Mammary microvascular endothelial cell (primary cell): ENCODE measurements around the gene TEAD2. TPM values are rescaled to one million over a fixed set of nuclear protein-coding genes. Genes with fewer than 3 reads are reported as not detected.

Source experiments
- total RNA-seq: library from RNA; depleted of rRNA; stranded (reverse); fragments of >200 nt; gene quantifications from 2 replicates; pipeline ENCODE4 v1.2.3, GENCODE V29; 2015

Gene TEAD2
- total RNA-seq = 56.6 and 65.2 TPM in 2 replicates

DNA sequence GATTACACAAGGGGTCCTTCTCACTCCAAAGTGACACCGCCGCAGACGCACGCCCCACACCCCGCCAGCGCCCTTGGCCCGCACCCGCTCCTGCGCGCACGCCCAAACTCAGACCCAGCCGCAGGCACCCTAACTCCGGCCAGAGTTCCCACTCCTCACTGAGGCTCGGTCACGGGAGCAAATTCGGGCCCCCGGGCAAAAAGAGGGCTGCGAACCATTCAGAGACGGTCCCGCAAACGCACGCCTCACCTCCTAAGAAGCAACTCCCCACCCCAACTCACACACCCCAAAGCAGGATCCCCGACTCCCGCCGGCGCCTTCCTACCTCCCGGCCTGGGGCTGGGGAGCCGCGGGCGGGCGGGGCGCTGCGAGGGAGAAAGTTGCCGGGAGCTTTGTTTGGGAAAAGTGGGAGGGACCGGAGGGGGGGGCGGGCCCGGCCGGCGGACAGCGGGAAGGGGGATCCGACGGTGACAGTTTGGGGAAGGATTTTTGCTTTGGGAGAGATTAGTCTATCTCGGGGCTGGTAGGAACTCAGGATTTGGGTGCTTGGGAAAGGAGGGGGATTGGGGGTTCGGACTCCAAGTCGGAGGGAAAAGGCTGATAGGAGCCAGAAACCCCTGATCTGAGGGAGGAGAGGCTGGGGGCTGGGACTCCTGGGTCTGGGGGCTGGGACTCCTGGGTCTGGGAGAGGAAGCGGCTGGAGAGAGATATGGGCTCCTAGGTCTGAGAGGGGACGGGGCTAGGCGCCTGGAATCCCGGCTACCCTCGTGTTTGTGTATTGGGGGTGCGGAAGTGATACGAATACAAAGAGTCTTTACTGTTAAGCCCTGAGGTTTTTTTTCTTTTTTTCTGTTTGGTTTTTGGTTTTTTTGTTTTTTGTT lies at the start of gene TEAD2:
TEAD2 (minus strand) TSS at position 369 of the 881 bp plus-strand sequence. CDS start 2,341 bp downstream, outside the sequence.

DNA sequence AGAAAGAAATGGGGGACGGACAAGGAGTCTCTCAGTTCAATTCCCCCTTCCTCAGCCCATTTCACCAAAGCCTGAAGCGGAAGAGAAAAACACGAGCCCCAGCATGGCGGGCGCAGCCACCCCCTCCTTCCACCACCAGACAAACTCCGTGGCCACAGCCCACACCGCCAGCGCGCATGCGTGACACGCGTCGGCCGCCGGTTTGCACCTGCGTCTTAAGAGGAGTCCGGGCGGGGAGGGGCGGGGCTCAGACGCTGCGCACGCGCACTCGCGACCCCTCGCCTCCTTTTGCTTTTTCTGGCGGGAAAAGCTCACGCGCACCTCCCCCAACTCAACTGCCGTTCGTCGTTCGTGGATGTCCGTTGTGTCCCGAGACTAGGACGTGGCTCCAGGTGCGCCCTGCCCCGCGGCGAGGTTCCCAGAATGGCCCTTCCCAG lies 25.7 kb upstream of the TEAD2 start, which contains the start of gene KASH5:
KASH5 (plus strand) TSS at position 314 of the 437 bp plus-strand sequence. CDS start 2,635 bp downstream, outside the sequence.

GRCh38 chr19:49363268-49364082 lies 1.3 kb upstream of the TEAD2 start, which contains the start of gene DKKL1:
Gene DKKL1, plus strand, starts transcription at chr19:49363877. Its CDS starts 122 bp downstream, at chr19:49363999.

DNA sequence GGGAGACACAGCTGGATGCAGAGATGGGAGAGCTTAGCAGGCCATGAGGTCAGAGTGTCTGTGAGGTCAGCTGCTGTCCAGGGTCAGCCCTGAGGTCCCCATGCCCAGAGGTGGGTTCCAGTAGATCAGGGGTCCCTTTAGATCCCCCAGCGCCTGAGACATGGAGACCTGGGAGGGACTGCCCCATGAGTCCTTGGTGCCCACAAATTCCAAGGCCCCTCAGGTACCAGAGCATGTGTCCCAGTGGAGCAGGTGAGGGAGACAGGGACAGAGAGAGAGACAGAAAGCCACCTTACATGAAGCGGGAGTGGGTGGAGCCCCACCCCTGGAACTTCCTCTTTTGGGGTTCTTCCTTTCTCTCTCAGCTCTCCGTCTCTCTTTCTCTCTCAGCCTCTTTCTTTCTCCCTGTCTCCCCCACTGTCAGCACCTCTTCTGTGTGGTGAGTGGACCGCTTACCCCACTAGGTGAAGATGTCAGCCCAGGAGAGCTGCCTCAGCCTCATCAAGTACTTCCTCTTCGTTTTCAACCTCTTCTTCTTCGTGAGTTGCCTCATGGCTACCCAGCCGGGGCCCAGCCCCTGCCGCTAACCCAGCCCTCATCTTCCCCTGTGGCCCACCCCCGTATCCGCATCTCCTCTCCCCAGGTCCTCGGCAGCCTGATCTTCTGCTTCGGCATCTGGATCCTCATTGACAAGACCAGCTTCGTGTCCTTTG lies 27.0 kb downstream of the TEAD2 start, which contains the start of gene CD37:
CD37 (plus strand) TSS at position 336 of the 713 bp plus-strand sequence; CDS start at position 471, 135 bp downstream.

DNA sequence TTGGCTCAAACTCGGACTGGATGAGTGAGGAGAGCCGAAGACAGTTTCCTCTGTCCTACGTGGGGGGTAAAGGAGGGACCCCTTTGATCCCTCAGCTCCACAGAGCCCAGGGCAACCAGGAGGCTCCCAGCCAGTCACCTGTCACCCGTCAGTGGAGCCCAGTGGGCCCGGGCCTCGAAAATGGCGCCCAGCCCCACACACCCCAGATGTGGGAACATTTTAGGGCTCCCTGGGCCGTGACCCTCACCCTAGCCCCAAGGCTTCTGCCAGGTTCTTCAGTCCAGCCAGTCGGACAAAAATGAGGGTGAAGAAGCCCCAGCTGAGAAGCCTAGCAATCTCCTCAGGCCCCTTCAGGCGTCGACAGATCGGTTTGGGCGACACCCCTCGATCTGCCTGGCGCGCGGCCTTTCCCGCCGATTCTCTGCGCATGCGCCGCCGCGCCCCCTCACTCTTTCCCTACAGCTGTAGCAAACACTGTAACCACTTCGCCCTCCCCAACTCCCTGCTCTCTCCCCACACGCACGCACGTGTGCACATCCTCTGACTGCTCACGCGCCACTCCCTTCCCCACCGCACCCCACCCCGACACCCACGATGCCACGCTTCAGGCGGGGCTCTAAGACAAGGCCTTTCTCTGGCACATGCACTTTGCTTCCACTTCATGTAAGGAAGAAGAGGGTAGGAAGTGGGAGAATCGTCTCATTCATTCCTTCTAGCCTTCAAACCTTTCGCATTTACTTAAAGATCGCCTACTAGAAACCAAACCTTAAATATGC lies 37.2 kb downstream of the TEAD2 start, which contains the start of gene SLC6A16:
SLC6A16 (minus strand) TSS at position 391 of the 776 bp plus-strand sequence. CDS start 13,844 bp downstream, outside the sequence.

Other genes starting within 250 kb of the TEAD2 start
- gene LIN7B, start 248.0 kb downstream of the TEAD2 start, total RNA-seq = 4.9 and 5.3 TPM in 2 replicates
- gene C19orf73, start 243.3 kb downstream of the TEAD2 start, total RNA-seq = 2.1 and 3.3 TPM in 2 replicates
- gene PPFIA3, start 242.9 kb downstream of the TEAD2 start, total RNA-seq = 3.4 and 3.9 TPM in 2 replicates
- gene HRC, start 207.0 kb downstream of the TEAD2 start, total RNA-seq = not detected in 2 replicates
- 19.6 and 25.9 TPM in 2 replicates for gene TRPM4, start 204.6 kb downstream of the TEAD2 start, total RNA-seq
- 0.07 and 0.10 TPM in 2 replicates for gene SLC6A16, start 37.2 kb downstream of the TEAD2 start, total RNA-seq
- not detected in 2 replicates for gene CD37, start 27.0 kb downstream of the TEAD2 start, total RNA-seq
- gene DKKL1, start 1.5 kb upstream of the TEAD2 start, total RNA-seq = not detected in 2 replicates
- gene KASH5, start 25.8 kb upstream of the TEAD2 start, total RNA-seq = not detected in 2 replicates
- gene PTH2, start 61.0 kb upstream of the TEAD2 start, total RNA-seq = not detected in 2 replicates
- gene GFY, start 63.0 kb upstream of the TEAD2 start, total RNA-seq = not detected in 2 replicates
- under 0.01 and 0.05 TPM in 2 replicates for gene SLC17A7, start 79.1 kb upstream of the TEAD2 start, total RNA-seq
- gene PIH1D1, start 89.4 kb upstream of the TEAD2 start, total RNA-seq = 82.1 and 96.8 TPM in 2 replicates
- gene ALDH16A1, start 90.8 kb upstream of the TEAD2 start, total RNA-seq = 51.6 and 62.2 TPM in 2 replicates
- gene FLT3LG, start 111.8 kb upstream of the TEAD2 start, total RNA-seq = 6.1 and 7.9 TPM in 2 replicates
- 1,790 and 1,858 TPM in 2 replicates for gene RPL13A, start 125.2 kb upstream of the TEAD2 start, total RNA-seq
- 3,468 and 3,616 TPM in 2 replicates for gene RPS11, start 134.0 kb upstream of the TEAD2 start, total RNA-seq
- gene FCGRT, start 150.2 kb upstream of the TEAD2 start, total RNA-seq = 60.6 and 63.8 TPM in 2 replicates
- 26.5 and 34.0 TPM in 2 replicates for gene RCN3, start 165.6 kb upstream of the TEAD2 start, total RNA-seq
- 104 and 111 TPM in 2 replicates for gene NOSIP, start 218.1 kb upstream of the TEAD2 start, total RNA-seq
- 1.1 and 3.3 TPM in 2 replicates for gene PRRG2, start 218.9 kb upstream of the TEAD2 start, total RNA-seq
- gene PRR12, start 228.8 kb upstream of the TEAD2 start, total RNA-seq = 6.5 and 8.2 TPM in 2 replicates